ENCODE results near the gene PXDC1.
"Not testable (repeated sequence)": the region's sequence is repeated elsewhere in the genome, so short reads cannot be mapped to it uniquely, and the experiment has no call there.

Gene PXDC1

DNA sequence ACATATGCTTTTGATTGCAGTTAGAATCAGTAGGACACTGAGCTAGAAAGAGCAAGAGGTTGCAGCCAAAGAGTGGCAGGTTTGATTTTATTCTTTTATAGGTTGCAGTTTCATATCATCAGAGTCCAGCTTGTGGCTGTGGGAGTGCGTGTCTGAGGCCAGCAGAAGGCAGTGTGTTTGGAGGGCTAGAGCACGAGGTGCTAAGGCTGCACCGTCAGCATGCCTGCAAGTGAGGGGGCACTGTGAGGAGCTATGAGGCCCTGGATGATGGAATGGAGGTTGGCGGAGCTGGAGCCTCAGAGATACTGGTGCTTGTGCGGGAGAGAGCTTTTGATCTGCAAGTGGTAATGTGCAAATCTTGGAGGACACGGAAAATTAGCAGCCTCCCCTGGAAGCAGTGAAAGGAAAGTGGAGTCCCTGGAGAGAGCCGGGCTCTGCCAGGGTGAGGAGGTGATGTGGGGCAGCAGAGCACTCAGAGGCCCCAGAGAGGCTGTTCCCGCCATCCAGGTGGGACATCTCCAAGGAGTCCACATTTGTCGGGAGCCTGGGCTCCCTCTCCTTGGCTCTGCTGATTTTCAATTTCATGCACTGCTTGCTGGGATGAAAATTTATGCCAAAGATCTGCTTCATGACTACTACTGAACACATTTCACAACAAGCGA, 43.6 kb downstream of the PXDC1 start:
- DNase-seq, result no peak

DNA sequence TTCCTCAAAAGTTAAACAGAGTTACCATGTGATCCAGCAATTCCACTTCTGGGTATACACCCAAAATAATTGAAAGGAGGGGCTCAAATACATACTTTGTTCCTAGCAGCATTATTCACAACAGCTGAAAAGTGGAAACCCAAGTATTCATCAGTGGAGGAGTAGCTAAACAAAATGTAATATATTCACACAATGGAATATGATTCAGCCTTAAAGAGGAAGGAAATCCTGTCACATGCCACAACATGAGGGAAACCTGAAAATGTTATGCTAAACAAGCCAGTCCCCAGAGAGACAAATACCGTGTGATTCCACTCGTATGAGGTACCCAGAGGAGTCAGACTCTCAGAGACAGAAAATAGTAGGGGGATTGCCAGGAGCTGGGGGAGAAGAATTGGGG, 44.5 kb downstream of the PXDC1 start:
- DNase-seq, result no peak

DNA sequence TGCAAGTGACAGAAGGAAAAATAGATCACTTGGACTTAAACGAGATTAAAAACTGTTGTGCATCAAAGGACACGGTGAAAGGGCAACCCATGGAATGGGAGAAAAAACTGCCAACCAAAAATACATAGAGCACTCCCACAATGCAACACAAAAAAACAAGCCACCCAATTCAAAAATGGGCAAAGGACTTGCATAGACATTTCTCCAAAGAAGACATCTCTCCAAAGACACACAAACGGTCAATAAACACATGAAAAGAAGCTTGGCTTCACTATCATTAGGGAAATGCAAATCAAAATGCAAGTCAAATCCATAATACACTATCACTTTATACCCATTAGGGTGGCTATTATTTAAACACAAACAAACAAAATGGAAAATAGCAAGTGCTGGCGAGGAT, 45.0 kb downstream of the PXDC1 start:
- no peak for DNase-seq

DNA sequence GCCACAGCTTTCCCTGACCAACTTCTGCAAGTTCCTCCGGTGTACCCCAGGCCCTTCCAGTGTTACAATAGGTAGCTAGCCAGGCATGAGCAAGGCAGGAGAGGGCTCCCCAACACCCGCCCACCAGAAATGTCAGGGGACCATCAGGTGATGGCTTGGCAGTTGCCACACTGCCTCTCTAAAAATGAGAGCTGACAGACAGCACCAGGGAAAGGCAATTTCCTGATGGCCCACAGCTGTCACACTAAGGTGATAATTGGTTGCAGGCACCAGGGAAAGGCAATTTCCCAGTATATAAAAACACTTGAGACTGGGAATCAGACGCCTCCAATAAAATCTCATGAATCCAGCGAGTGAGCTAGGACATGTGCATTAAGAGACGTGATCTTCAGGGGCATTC, 49.9 kb downstream of the PXDC1 start:
- no peak for DNase-seq

DNA sequence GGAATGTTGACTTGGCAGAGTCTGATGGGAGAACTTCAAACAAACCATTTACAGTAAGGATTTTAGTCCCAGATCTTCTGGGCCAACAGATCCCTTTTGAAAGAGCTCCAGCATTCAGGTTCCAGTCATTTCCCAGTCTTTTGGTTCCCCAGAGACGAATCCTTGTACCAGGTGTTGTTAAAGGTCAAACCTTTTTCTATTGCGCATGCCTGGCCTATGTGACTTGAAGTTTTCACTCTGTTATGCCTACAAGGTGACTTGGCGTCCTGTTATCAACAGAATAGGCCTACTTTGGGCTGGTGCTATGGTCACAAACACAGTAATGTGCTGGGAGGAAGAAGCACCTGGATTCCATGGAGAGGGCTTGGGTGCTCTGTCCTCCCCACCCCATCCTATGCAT, 52.3 kb downstream of the PXDC1 start:
- DNase-seq, result no peak

DNA sequence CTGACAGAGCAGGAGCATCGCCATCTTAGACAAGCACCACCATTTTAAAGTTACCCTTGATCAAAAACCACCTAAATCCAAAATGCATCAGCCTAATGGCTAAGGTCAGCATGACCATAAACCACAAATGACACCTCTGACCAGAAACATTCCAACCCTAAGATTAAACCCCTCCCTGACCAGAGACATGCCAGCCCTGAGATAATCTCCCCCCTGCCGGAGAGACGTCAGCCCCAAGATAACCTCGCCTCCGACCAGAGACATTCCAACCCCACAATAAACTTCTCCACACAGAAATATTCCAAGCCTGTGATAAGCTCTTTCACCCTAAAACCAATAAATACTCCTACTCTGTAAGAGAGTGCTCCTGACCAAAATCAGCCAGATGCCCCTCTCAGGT, 53.5 kb downstream of the PXDC1 start:
- no peak for DNase-seq

DNA sequence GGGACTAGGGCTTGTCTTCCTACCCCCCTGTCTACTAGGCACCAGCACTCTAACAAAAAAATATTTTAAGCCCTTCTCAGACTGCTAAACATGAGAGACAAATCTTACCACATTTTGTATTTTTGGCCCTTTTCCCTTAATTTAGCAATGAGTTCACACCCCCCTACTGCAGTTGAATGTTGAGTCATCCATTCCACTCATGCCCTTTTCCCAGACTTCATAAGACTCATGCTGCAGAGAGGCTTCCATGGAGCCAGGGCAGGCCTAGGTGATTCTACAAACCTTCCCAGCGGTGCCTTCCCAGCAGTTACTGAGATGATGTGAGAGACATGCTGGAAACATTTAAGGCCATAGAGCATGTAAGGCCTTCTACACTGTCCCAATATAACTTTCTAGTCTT, 53.9 kb downstream of the PXDC1 start:
- no peak for DNase-seq

DNA sequence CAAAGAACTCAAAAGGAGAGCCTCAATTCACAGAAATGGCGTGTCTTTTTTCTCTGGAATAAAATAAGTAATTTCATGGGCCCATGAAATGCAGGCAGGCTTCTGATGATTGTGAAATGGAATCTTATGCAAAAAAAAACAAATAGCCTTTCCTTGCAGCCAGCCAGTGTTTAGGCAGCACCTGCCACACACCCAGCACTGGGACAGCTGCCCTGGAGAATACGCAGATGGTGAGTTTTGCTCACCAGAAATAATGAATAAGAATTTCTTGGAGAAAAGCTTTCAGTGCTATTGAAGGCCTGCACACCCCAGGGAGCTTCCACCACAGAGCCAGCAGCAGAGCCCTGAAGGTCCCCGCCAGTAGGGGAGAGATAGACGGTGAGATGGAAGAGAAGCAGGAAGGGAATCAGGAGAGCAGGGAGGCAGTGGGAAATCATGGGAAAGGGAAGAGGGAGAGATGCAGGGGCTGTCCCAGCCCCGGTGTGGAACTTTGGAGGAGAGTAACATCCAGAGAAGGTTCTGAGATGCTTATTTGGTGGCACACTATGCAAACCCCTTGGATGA, 54.9 kb downstream of the PXDC1 start:
- no peak for DNase-seq

DNA sequence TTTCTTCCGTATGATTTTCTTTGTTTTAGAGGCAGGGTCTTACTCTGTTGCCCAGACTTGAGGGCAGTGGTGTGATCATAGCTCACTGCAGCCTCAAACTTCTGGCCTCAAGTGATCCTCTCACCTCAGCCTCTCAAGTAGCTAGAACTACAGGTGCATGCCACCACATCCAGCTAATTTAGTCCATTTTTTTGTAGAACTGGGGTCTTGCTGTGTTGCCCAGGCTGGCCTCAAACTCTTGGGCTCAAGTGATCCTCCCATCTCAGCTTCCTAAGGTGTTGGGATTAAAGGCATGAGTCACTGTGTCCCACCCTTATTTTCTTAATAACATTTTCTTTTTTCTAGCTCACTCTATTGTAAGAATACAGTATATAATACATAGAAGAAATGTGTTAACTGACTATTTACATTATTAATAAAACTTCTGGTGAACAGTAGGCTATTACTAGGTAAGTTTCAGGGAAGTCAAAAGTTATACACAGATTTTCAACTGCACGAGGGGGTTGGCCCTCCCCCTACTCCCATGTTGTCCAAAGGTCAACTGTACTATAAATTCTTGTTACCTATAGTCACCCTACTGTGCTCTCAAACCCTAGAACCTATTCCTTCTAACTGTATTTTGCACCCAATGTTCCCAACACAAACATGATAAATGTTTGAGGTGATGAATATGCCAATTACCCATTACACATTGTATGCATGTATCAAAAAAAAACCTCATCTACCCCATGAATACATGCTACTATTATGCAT, 56.3 kb downstream of the PXDC1 start:
- DNase-seq, result no peak

DNA sequence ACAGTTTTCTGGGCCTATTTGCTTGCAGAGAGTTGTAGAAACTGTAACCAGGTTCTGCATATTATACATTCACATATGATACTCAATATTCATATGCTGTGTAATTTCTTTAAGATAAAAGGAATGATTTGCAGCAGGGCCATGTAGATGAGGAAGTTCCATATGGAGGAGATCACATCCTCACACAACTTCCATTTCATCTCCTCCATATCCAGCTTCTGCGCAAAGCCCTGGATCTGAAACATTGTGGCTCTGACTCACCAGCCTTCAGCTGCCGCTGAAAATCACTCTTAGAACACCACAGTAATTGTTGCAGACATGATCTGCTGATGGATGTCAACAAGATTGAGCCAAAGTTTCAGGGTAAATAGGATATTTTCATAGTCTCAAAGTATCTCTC, 57.7 kb downstream of the PXDC1 start:
- no peak for DNase-seq

DNA sequence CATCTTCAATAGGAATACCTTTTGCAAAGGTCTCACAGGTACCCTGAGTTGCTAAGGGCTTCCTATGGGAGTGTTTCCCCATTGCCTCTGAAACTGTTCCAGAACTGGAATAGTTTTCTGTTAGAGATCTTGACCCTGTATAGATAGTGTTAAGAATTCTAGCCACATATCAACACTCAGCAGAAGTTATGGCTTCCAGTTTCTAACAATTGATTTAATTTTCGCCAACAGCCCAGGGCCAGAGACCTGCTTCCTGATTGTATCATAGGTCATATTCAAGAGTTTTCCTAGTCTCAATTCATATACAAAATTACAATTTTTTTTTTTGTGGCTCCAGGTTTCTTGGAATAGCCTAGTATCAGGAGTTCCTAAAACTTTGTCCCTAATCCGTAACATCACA, 61.0 kb downstream of the PXDC1 start:
- DNase-seq, result no peak

DNA sequence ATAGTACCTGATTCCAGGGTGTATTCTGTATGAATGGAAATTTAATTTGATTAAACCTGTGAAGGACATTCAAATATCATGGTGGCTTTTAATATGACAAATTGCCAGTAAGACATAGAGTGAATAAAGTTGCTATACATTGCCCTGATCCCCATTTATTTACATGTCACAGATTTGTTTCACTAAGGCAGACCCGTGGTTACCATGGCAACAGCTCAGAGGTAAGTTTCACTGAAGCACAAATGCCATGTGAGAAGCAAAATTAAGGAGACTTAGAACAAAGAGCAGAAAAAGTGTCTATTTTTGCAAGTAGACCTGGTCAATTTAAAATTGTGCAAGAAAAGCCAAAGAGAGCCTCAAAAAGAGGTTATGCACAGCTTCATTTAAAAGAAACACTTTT, 63.7 kb downstream of the PXDC1 start:
- DNase-seq, result no peak

DNA sequence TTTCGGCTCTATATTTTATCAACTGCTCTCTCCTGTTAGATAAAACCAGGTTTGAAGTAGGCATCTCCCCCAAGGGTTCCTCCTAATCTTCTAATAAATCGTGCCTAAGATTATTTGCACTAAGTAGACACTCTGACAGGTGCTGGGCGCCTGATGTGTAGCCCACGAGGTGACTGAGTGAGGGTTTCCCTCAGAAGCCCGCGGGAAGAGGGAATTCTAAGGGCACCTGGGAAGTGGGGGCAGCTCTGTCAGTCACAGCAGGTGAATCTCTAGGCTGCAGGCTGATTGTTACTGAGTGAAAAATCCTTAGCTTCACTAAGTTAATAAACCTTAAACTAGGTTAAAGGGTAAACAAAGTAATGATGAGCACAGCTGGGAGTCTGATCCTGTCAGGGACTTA, 68.2 kb downstream of the PXDC1 start:
- DNase-seq, result no peak

DNA sequence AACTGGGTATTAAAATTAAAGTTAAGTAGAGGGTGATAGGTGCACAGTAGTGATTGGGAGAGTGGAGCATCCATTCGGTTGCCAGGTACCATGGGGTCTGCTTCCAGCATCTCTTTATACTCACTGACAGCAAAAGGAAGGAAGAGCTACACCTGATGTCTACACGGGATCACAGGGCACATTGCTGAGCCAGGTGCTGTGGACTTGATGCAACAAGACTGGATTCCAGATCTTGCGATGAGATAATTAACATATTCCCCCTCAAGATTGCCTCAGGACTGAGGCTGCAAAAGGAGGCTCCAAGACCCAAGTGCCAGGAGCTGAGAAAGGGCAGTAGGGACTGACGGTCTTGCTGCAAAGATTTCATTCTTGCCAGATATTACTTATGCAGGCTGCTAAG, 72.6 kb downstream of the PXDC1 start:
- DNase-seq, result no peak

DNA sequence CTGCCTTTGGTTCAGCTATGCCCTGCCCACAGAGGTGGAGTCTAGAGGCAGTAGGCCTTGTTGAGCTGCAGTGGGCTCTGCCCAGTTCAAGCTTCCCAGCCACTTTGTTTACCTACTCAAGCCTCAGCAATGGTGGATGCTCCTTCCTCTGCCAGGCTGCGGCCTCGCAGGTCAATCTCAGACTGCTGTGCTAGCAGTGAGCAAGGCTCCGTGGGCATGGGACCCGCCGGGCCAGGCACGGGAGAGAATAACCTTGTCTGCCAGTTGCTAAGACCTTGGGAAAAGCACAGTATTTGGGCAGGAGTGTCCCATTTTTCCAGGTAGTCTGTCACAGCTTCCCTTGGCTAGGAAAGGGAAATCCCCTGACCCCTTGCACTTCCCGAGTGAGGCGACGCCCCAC, 73.8 kb downstream of the PXDC1 start:
- not testable (repeated sequence) for DNase-seq

DNA sequence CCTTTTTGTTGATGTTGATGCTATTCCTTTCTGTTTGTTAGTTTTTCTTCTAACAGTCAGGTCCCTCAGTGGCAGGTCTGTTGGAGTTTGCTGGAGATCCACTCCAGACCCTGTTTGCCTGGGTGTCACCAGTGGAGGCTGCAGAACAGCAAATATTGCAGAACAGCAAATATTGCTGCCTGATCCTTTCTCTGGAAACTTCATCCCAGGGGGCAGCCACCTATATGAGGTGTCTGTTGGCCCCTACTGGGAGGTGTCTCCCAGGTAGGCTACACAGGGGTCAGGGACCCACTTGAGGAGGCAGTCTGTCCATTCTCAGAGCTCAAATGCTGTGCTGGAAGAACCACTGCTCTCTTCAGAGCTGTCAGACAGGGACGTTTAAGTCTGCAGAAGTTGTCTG, 74.2 kb downstream of the PXDC1 start:
- not testable (repeated sequence) for DNase-seq

Data from activated naive CD4-positive, alpha-beta T cell (primary cell).